GM21367 (cell line): Measurements from ENCODE around the gene PLA2G2C.

Experiments used
- ATAC-seq: cut with Tn5 transposase; IDR thresholded peaks from one replicate; pipeline ENCODE4 v1.9.1; 2021; ENCODE audit not compliant: unreplicated experiment

The PLA2G2C gene

DNA sequence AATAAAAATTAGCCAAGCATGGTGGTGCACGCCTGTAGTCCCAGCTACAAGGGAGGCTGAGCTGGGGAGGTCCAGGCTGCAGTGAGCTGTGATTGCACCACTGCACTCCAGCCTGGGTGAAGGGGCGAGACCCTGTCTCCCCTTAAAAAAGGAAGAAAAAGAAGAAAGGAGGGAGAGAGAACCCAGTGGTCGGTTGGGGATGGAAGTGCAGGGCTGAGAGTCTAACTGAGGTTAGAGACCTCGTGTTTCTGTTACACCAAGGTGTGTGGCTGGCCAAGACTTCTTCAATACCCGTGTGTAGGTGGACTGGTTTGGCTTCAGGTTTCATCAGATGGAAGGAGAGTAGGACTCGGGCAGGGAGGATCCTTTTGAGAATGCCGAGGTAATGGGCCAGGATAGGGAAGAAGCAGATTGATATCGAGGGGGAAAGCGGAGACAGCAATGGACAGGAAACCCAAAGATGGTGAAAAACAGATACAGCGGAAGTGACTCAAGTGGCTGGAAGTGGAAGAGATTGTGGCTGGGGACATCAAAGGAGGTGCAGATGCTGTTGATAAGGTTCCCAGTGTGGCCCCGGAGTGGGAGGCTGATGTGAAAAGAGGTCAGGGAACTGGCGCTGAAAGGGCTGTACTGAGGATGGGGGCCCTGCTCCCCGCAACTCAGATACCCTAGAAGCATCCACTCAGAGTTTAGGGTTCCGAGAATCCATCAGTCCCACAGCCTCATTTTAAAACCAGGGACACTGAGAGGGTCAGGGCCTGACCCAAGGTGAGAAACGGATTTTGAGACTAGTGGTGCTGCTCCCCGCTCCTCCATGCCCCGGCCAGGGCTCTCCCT, 1.1 kb downstream of the PLA2G2C start:
- no peak for ATAC-seq

DNA sequence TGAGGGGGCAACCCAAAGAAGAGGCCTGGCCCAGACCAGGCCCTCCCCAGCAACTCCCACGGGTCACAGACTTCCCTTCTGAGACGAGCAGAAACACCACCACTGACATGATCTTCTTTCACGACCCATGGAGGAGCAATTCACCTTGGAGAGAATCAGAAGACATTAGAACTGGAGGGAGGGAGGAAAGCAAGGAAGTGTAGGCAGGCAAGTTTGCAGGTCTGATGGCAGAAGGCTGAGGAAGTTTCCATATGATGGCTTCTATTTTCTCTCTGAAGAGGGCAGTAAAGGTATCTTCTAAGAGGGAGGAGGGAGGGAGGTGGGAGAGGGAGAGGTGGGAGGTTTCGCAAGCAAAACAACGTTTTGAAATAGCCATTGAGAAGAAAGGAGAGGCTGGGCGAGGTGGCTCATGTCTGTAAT, 1.8 kb downstream of the PLA2G2C start:
- no peak for ATAC-seq

DNA sequence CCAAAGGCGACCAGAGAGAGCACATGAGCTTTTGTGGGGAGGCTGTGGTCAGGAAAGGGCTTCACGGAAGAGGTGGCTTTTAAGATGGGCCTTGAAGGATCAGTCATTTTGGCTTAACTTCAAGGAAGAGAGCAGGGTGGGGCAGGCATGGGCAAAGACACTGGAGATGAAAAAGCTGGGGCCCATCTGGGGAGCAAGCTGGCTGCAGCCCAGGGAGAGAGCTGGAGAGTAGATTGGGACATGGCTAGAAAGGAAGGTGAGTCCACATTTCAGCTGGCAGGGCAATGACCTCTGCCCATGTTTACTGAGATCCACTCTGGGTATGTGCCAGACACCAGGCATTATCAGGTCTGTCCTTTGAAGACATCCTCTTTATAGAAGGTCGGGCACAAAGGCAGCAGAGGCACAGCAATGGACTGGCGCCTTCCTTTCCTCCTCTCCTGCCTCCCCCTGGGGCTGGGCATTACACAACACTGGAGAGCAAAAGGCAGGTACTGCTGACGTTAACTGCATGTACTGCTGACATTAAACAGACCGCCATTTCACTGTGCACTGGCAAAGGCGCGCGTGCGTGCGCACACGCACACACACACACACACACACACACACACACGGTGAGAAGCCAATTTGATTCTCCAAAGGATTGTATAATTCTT, 2.6 kb downstream of the PLA2G2C start:
- no peak for ATAC-seq

DNA sequence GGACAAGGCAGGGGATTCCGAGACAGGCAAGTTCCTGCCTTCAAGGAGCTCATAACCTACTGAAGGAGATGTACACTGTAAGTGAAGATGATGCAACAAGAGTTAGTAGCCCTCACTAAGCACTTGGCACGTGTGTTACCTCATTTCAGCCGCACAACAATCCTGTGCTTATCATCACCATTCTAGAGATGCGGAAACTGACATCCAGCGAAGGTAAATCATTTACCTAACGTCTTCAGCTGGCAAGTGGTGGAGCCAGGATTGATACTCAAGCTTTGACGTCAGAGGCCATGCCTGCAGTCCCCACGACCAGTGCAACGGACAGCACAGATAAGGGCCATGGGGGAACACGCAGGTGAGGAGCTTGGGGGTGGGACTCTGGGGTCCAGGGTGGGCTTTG, 3.3 kb downstream of the PLA2G2C start:
- no peak for ATAC-seq

DNA sequence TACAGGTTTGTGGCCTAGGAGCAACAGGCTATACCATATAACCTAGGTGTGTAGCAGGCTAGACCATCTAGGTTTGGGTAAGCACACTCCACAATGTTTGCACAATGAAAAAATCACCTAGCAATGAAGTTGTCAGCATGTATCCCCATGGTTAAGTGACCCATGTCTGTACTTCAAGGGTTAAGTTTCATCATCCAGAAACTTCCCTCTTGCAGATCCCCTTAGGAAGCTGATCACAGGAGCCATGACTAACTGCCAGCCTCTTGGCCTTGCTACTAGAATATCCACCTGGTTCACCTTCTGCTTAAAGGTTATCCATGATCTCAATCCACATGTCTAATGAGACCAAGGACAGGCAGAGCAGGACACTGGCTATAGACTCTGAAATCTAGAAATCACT, 3.9 kb downstream of the PLA2G2C start:
- no peak for ATAC-seq

GRCh38 chr1:20180844-20181207, 5.5 kb downstream of the PLA2G2C start:
- ATAC-seq: no peak

GRCh38 chr1:20180129-20180843, 6.0 kb downstream of the PLA2G2C start:
- ATAC-seq: no peak

DNA sequence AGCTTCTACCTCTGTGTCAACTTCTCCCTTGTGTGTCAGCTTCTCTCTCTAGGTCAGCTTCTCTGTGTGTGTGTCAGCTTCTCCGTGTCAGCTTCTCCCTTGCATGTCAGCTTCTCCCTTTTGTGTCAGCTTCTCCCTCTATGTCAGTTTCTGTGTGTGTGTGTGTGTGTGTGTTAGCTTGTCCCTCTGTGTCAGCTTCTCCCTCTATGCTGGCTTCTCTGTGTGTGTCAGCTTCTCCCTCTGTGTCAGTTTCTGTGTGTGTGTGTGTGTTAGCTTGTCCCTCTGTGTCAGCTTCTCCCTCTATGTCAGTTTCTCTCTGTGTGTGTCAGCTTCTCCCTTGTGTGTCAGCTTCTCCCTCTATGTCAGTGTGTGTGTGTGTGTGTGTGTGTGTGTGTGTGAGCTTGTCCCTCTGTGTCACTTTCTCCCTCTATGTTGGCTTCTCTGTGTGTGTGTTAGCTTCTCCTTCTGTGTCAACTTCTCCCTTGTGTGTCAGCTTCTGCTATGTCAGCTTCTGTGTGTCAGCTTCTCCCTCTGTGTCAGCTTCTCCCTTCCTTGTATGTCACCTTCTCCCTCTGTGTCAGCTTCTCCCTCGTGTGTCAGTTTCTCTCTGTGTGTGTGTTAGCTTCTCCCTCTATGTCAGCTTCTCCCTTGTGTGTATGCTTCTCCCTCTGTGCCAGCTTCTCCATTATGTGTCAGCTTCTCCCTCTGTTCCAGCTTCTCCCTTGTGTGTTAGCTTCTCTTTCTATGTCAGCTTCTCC, 6.8 kb downstream of the PLA2G2C start:
- ATAC-seq: no peak

DNA sequence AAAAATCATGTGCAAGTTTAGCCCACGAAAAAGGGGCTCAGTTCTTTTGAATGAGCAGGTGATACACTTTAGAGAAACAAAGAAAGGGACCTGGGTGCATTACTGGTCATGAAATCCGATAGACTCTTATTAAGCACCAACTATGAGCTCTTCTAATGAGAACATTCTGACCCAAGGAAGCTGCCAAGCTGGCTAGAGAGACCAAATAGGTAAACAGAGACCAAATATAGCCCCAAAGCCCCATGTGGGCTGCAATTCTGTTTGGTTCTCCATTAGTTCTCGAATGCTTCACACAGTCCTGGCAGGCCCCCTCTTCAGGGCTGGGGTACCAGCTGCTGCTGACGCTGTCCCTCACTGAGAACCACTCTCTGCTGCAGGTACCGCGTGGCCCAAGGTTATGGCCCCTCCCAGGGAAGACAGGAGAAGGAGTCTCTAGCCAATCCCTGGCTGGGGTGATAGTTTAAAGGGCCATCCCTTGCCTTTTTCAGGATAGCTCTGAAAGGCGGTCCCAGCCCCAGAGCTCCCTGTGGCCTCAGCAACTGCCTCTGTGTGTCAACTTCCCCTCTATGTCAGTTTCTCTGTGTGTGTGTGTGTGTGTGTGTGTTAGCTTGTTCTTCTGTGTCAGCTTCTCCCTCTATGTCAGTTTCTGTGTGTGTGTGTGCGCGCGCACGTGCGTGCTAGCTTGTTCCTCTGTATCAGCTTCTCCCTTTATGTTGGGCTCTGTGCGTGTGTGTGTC, 7.5 kb downstream of the PLA2G2C start:
- ATAC-seq: no peak

GRCh38 chr1:20174937-20175666, 11.2 kb downstream of the PLA2G2C start:
- ATAC-seq: no peak

DNA sequence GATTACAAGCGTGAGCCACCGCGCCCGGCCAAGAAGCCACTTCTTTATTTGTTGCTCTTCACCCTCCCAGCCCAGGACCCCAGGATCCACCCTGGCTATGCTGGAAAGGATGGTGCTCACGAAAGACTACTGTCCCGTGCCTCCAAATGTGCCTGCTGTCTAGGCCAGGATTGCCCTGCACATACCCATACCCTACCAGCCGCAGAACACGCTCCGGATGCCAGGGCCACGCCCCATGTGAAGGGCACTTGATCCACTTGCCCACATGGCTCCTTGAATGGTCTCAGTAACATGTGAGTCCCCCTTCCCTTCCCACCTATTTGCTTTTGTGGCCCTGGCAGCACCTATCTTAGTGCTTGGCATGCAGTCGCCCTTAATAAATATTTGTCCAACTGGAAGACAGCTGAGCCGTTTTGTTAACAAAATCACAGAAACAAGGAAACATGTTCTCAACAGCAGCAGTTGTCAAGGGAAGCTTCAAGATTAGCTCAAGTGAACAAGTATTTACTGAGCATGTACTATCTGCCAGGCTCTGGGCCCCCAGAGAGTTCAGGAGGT, 14.2 kb downstream of the PLA2G2C start:
- no peak for ATAC-seq

- no peak for ATAC-seq
Measured at GRCh38 chr1:20169932-20170331, 16.4 kb downstream of the PLA2G2C start.

DNA sequence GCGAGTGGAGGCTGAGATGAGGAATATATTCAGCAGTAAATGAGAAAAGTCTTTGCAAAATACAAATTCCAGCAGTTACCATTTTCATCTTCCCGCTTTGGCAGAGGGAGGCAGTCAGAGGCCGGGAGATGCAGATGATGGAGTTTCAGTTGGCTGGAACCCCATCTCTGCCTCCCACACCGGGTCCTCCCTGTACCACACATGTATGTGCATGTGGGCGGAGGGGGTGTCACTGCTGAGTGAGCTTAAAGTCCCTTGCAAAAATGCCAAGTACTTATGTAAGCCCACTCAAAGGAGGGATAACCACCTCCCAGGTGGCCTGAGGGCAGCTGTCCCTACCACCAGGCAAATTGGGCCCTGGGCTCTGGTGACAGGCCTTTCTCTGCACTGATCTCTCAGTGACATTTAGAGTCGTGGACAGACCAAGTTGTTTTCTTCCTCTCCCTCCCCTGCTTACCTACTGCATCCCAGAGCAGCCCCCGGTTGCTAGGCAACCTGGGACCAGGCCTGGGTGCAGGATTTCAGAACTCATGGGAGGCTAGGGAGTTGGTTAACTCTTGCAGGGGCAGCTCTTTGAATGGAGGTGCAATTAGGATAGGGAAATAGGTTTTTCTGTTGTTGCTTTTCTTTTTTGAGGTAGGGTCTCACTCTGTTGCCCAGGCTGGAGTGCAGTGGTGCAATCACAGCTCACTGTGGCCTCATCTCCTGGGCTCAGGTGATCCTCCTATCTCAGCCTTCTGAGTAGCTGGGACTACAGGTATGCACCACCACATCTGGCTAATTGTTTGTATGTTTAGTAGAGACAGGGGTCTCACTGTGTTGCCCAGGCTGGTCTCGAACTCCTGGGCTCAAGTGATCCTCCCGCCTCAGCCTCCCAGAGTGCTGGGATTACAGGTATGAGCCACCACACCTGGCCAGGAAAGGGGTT, 17.5 kb downstream of the PLA2G2C start:
- no peak for ATAC-seq

DNA sequence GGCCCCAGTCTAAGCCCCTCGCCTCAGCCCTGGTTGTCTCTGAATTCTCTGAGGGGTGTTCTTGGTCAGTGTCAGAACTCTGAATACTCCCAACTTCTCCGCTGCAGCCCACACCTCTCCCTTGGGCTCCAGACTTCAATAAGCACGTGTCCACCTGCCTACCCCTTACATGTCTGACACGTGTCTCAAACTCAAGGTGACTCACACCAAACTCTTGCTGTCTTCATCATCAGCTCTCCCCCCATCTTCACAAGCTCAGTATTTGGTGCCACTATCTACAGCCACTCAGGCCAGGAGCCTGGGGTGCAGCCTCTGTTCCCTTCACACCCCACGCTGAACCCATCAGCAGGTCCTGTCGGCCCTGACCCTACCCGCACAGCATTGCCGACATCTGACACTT, 19.2 kb downstream of the PLA2G2C start:
- no peak for ATAC-seq

- no peak for ATAC-seq
Measured at GRCh38 chr1:20166051-20166450, 20.3 kb downstream of the PLA2G2C start.

- no peak for ATAC-seq
Measured at GRCh38 chr1:20165522-20165951, 20.8 kb downstream of the PLA2G2C start.

DNA sequence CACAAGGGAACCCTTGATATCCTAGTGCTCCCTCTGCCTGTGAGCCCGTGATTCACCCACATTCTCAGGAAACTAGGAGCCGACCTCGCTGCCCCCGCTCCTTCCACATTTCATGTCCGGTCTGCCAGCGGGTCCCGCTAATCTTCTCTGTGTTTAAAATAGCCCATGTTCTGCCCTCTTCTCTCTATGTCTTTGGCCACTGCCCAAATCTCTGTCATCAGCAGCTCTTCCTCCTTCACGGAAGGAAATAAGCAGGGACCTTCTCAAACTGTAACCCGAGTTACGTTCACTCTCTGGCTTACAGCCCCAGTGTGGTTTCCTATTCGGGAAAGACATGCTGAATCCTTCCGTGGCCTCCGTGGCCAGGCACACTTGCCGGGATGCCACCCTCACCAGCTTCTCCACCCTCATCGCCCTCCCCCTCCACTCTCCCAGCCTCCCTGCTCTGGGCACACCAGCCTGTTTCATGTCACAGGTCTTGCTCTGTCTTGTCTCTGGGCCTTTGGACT, 21.6 kb downstream of the PLA2G2C start:
- no peak for ATAC-seq

DNA sequence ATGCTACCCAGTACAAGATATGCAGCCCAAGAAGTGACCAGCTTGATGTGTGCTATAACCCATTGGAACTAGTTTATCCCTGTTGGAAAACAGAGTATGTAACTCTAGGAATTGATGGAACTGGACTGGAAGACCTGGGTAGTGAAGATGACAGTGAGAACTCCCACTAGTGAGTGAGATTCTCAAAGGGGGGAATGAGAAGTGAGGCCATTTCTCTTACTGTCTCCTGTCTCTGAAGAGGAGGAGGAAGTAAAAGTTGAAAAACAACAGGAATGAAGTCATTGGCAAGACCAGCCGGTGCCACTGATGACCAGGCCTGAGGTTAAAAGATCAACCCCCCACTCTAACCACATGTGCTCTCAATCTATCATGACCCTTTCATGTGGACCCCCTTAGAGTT, 26.3 kb downstream of the PLA2G2C start:
- no peak for ATAC-seq
